GM12878 (cell line): ENCODE measurements around the gene PRR5L. TPM values are rescaled to one million over a fixed set of nuclear protein-coding genes. Genes with fewer than 3 reads are reported as not detected.

Experiments
- ATAC-seq: fragments of 200-7000 bp; cut with Tn5 transposase; 3 replicates; pipeline ENCODE4 v1.9.1; 2020; ENCODE audit warnings: mild to moderate bottlenecking, moderate library complexity
- BruUV-seq: library from RNA; stranded (reverse); fragments of 400-500 nt; replicated peaks from 2 replicates; lab custom pipeline; 2021; lab: Mats Ljungman, UMichigan
- CTCF ChIA-PET: fragments of 300-600 bp; sonication (Branson Sonifier 250); formaldehyde crosslinking; extraction: SDS; loops from one replicate; lab custom pipeline; 2021; ENCODE audit warnings: inconsistent platforms; lab: Yijun Ruan, JAX
- POLR2A ChIA-PET: fragments of 350-600 bp; formaldehyde crosslinking; extraction: SDS; loops from one replicate; lab custom pipeline; 2021; ENCODE audit warnings: inconsistent platforms; lab: Charles Lee
- RAD21 ChIA-PET: fragments of 300-600 bp; sonication (Branson Sonifier 250); formaldehyde crosslinking; loops from one replicate; lab custom pipeline; 2023; ENCODE audit warnings: antibody characterized with exemption; ENCODE audit not compliant: unreplicated experiment; lab: Charles Lee
- SMC1A ChIA-PET: fragments of 300-600 bp; sonication (Branson Sonifier 250); formaldehyde crosslinking; loops from one replicate; lab custom pipeline; 2023; ENCODE audit not compliant: unreplicated experiment, uncharacterized antibody; lab: Charles Lee
- DNase-seq: peaks from one replicate; pipeline ENCODE4 v3.0.0-alpha.2; 2011; ENCODE audit warnings: low read depth, low spot score
- FAIRE-seq: peaks from 3 replicates; lab custom pipeline; 2011; peaks lifted over from hg19 to GRCh38; lab: Jason Lieb, UNC
- H2AFZ ChIP-seq: 2 replicates; pipeline ENCODE4 v1.6.0; 2011; ENCODE audit warnings: low read depth, low read length, control low read depth; ENCODE audit not compliant: control insufficient read depth
- H3K27ac ChIP-seq: 2 replicates; pipeline ENCODE4 v1.5.1; 2011; ENCODE audit warnings: control low read depth; ENCODE audit not compliant: control insufficient read depth, insufficient read depth
- H3K27me3 ChIP-seq, 2 experiments: replicated peaks in 1 of 2; 2 replicates each; pipeline versions ENCODE4 v1.6.0 to v1.6.1; 2011; ENCODE audit warnings: low read length in 1 of 2; ENCODE audit not compliant: control insufficient read depth in 2 of 2, insufficient read depth in 2 of 2
- H3K36me3 ChIP-seq, 2 experiments: 2 replicates each; pipeline ENCODE4 v1.5.1; 2011; ENCODE audit warnings: low read length in 1 of 2; ENCODE audit not compliant: control insufficient read depth in 2 of 2, insufficient read depth in 2 of 2
- H3K4me1 ChIP-seq: 2 replicates; pipeline ENCODE4 v1.6.1; 2011; ENCODE audit warnings: mild to moderate bottlenecking, low read length, moderate library complexity, mixed read lengths; ENCODE audit not compliant: control insufficient read depth, insufficient read depth
- H3K4me2 ChIP-seq: 2 replicates; pipeline ENCODE4 v1.6.0; 2011; ENCODE audit warnings: control low read depth; ENCODE audit not compliant: control insufficient read depth, insufficient read depth
- H3K4me3 ChIP-seq: fragments of 200-600 bp; sonication (generic); 2 replicates; pipeline ENCODE4 v1.5.1; 2016
- H3K79me2 ChIP-seq: 2 replicates; pipeline ENCODE4 v1.6.0; 2011; ENCODE audit warnings: low read length; ENCODE audit not compliant: control insufficient read depth, insufficient read depth
- H3K9ac ChIP-seq: 2 replicates; pipeline ENCODE4 v1.8.0; 2011; ENCODE audit warnings: low read length, control low read depth, mixed read lengths; ENCODE audit not compliant: control insufficient read depth, insufficient read depth
- H3K9me3 ChIP-seq: replicated peaks from 3 replicates; pipeline ENCODE4 v1.5.1; 2011; ENCODE audit warnings: mild to moderate bottlenecking, low read length; ENCODE audit not compliant: control insufficient read depth, insufficient read depth
- H4K20me1 ChIP-seq: 2 replicates; pipeline ENCODE4 v1.6.0; 2011; ENCODE audit not compliant: control insufficient read depth, insufficient read depth
- ATF2 ChIP-seq: IDR thresholded peaks from 2 replicates; pipeline ENCODE4 v1.6.1; 2012; ENCODE audit warnings: low read length, inconsistent platforms
- RFX5 ChIP-seq: IDR thresholded peaks from 2 replicates; pipeline ENCODE4 v1.6.1; 2011; ENCODE audit warnings: low read depth, low read length, improper control_type of control experiment
- in situ Hi-C: fragments of 300-500 bp; cut with MboI; formaldehyde crosslinking; loops from 9 replicates; pipeline ENCODE4 v1.14.3; 2018; ENCODE audit warnings: mixed read lengths
- intact Hi-C: fragments of 100-400 bp; cut with micrococcal nuclease; formaldehyde crosslinking; loops from one replicate; pipeline ENCODE4 v1.14.2; 2022; ENCODE audit not compliant: unreplicated experiment
- polyA plus RNA-seq, 11 experiments: library from polyadenylated mRNA; depleted of rRNA in 4 of 11; unstranded in 6 of 11; stranded (reverse) in 5 of 11; fragments of >200 nt; fragmentation: Nextera tagmentation in 4 of 11; fragmentation: Illumina TruSeq in 1 of 11; extraction: Ambion mirVana in 4 of 11; extraction: Trizol in 1 of 11; gene quantifications; 1 replicate in 1 of 11; 2 replicates in 10 of 11; pipeline versions ENCODE4 v1.2.1 to v1.2.3, GENCODE V29; 2011 to 2016; ENCODE audit warnings: inconsistent platforms in 2 of 11, missing spikeins in 2 of 11, low read depth in 1 of 11
- total RNA-seq, 4 experiments: library from RNA; depleted of rRNA in 3 of 4; stranded (reverse); fragments of >200 nt in 3 of 4; fragmentation: Illumina TruSeq in 1 of 4; extraction: Trizol in 1 of 4; gene quantifications; 2 replicates each; pipeline versions ENCODE4 v1.2.1 to v1.2.3, GENCODE V29; 2013 to 2021
- TF ChIP-seq, protein P1 (sequence below): fragments of 450-650 bp; IDR thresholded peaks from 2 replicates; pipeline ENCODE4 v1.6.1; 2016; ENCODE audit warnings: mild to moderate bottlenecking, moderate library complexity, borderline replicate concordance

Gene PRR5L
- total and polyA plus RNA-seq, 10 of the 15 experiments (the other 5 are each of a cell fraction or from before 2014, with no cell fraction given), result 0.11 to 4.2 (median 0.67) TPM; not detected in 1

DNA sequence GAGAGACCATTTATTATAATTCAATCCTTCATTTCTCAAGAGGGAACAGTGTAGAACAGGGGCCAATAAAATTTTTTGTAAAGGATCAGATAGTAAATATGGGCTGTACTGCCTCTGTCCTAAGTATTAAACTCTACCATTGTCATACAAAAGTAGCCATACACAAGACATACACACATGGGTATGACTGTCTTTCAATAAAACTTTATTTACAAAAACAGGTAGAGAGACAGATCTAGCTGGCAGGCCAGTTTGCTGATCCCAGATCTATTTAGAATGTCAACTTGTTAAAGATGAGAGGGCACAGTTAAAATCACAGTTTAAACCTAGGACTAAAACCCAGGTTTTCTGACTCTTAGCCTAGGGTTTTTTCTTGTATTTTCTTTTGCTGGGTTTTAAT lies 197.2 kb downstream of the PRR5L start:
- DNase-seq, result no peak
- Histone ChIP-seq H4K20me1 (no peaks in the 10 kb centered on the region), H3K4me1 (peaks cover 2% of the 10 kb centered on the region; the same call in 1 of the 2 replicates), H3K4me3 (no peak overlapping the region), H3K79me2 (no peaks in the 10 kb centered on the region), H2AFZ (no peak overlapping the region), H3K36me3 (peaks cover 10 to 12% of the 10 kb centered on the region in 2 experiments), H3K9me3 (no peaks in the 10 kb centered on the region), H3K4me2 (no peak overlapping the region), H3K9ac (no peak overlapping the region), H3K27ac (no peak overlapping the region), H3K27me3 (no peaks in the 10 kb centered on the region)
- intact Hi-C loops, result loop anchor here (10.0 kb wide), 1 partner anchor 359 kb away; no protein-coding TSS in a partner anchor
- SMC1A ChIA-PET, result interaction anchor here (0.7 to 4.0 kb wide), 31 partner anchors 9 to 272 kb away, joined by 3 to 87 read pairs (median 4); partner anchors contain the start of gene PRR5L
- in situ Hi-C loops, result loop anchor here (5.0 kb wide), 1 partner anchor 201 kb away; no protein-coding TSS in a partner anchor
- POLR2A ChIA-PET, result interaction anchor here (0.8 to 1.3 kb wide), 3 partner anchors 8 to 205 kb away, joined by 3 to 5 read pairs (median 5); partner anchors contain the start of gene COMMD9
- TF ChIP-seq RFX5 (no peak), ATF2 (no peak)
- TF ChIP-seq, protein P1, sequence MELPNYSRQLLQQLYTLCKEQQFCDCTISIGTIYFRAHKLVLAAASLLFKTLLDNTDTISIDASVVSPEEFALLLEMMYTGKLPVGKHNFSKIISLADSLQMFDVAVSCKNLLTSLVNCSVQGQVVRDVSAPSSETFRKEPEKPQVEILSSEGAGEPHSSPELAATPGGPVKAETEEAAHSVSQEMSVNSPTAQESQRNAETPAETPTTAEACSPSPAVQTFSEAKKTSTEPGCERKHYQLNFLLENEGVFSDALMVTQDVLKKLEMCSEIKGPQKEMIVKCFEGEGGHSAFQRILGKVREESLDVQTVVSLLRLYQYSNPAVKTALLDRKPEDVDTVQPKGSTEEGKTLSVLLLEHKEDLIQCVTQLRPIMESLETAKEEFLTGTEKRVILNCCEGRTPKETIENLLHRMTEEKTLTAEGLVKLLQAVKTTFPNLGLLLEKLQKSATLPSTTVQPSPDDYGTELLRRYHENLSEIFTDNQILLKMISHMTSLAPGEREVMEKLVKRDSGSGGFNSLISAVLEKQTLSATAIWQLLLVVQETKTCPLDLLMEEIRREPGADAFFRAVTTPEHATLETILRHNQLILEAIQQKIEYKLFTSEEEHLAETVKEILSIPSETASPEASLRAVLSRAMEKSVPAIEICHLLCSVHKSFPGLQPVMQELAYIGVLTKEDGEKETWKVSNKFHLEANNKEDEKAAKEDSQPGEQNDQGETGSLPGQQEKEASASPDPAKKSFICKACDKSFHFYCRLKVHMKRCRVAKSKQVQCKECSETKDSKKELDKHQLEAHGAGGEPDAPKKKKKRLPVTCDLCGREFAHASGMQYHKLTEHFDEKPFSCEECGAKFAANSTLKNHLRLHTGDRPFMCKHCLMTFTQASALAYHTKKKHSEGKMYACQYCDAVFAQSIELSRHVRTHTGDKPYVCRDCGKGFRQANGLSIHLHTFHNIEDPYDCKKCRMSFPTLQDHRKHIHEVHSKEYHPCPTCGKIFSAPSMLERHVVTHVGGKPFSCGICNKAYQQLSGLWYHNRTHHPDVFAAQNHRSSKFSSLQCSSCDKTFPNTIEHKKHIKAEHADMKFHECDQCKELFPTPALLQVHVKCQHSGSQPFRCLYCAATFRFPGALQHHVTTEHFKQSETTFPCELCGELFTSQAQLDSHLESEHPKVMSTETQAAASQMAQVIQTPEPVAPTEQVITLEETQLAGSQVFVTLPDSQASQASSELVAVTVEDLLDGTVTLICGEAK, result peak; percentile 93
- no peak for FAIRE-seq
- no TSS peak for BruUV-seq
- RAD21 ChIA-PET, result interaction anchor here (0.7 to 4.6 kb wide), 30 partner anchors 8 to 671 kb away, joined by 3 to 102 read pairs (median 4); partner anchors contain the start of genes COMMD9, PRR5L and TRAF6
- CTCF ChIA-PET, result interaction anchor here (0.6 to 9.7 kb wide), 60 partner anchors 8 to 879 kb away, joined by 3 to 176 read pairs (median 4); partner anchors contain the start of genes COMMD9, PRR5L and TRAF6
- ATAC-seq, result peak; percentile 21; the same call in 2 of the 3 replicates
